ENCODE data around the gene VAV3. TPM values are rescaled to one million over a fixed set of nuclear protein-coding genes. Genes with fewer than 3 reads are reported as not detected.

Gene VAV3
- total and polyA plus RNA-seq, 10 of the 15 experiments (the other 5 are each of a cell fraction or from before 2014, with no cell fraction given), result 0.84 to 5.5 (median 3.4) TPM

GRCh38 chr1:107689733-107690132, 275.2 kb downstream of the VAV3 start:
- CTCF ChIA-PET, result interaction anchor here (1.5 to 2.2 kb wide), 3 partner anchors 12 to 63 kb away, joined by 3 to 7 read pairs (median 3); no protein-coding TSS in a partner anchor
- no peak overlapping the region for H2AFZ ChIP-seq (ENCODE audit: control insufficient read depth, low read depth, low read length)
- H3K36me3 ChIP-seq (ENCODE audit: control insufficient read depth in 2 of 2, insufficient read depth in 2 of 2, low read length in 1 of 2), result no peaks in the 10 kb centered on the region
- POLR2A ChIA-PET, result no interaction called here
- H4K20me1 ChIP-seq (ENCODE audit: control insufficient read depth, insufficient read depth), result no peaks in the 10 kb centered on the region
- FAIRE-seq, result no peak
- RAD21 ChIA-PET (ENCODE audit: unreplicated experiment), result no interaction called here
- no peaks in the 10 kb centered on the region for H3K79me2 ChIP-seq (ENCODE audit: control insufficient read depth, insufficient read depth, low read length)
- H3K9me3 ChIP-seq (replicated peaks; ENCODE audit: control insufficient read depth, insufficient read depth, low read length), result no peaks in the 10 kb centered on the region
- no peak for DNase-seq (ENCODE audit: low read depth, low spot score)
- H3K27ac ChIP-seq (ENCODE audit: control insufficient read depth, insufficient read depth), result no peak overlapping the region
- no peaks in the 10 kb centered on the region for H3K27me3 ChIP-seq (replicated peaks in 1 of 2; ENCODE audit: control insufficient read depth in 2 of 2, insufficient read depth in 2 of 2, low read length in 1 of 2)
- no peak overlapping the region for H3K4me2 ChIP-seq (ENCODE audit: control insufficient read depth, insufficient read depth)
- H3K4me1 ChIP-seq (ENCODE audit: control insufficient read depth, insufficient read depth, low read length), result no peaks in the 10 kb centered on the region
- SMC1A ChIA-PET (ENCODE audit: uncharacterized antibody, unreplicated experiment), result interaction anchor here (0.8 to 1.6 kb wide), 4 partner anchors 10 to 60 kb away, joined by 3 to 4 read pairs (median 3); no protein-coding TSS in a partner anchor
- no peak overlapping the region for H3K9ac ChIP-seq (ENCODE audit: control insufficient read depth, insufficient read depth, low read length)
- intact Hi-C loops (cut with micrococcal nuclease; ENCODE audit: unreplicated experiment), result no loop called here
- H3K4me3 ChIP-seq, result no peak overlapping the region
- WGBS (ENCODE audit: insufficient coverage, insufficient replicate concordance, low lambda C conversion rate, missing lambda C conversion rate), result 68% methylated on average over 4 of the region's 4 CpGs
- ATAC-seq, result no peak
- no TSS peak for BruUV-seq (replicated peaks)
- in situ Hi-C loops (cut with MboI), result no loop called here
- TF ChIP-seq HDAC6 (IDR thresholded peaks at IDR 0.05; ENCODE audit: unreplicated experiment) (no peak), TCF3 (IDR thresholded peaks at IDR 0.05; ENCODE audit: borderline replicate concordance, insufficient read depth, low read depth, low read length) (no peak), MTA3 (IDR thresholded peaks at IDR 0.05; ENCODE audit: borderline replicate concordance, low read length) (no peak), BHLHE40 (IDR thresholded peaks at IDR 0.05; ENCODE audit: borderline replicate concordance in 1 of 2, low read depth in 2 of 2, low read length in 1 of 2) (no peak), SUZ12 (IDR thresholded peaks at IDR 0.05; ENCODE audit: unreplicated experiment) (no peak), RAD21 (IDR thresholded peaks at IDR 0.05; ENCODE audit: insufficient read depth, low read depth, low read length) (no peak), ATF2 (IDR thresholded peaks at IDR 0.05; ENCODE audit: low read length) (no peak), ZNF217 (IDR thresholded peaks at IDR 0.05) (no peak), EP300 (IDR thresholded peaks at IDR 0.05; ENCODE audit: borderline replicate concordance in 1 of 2, control insufficient read depth in 1 of 2, low read depth in 2 of 2, low read length in 2 of 2) (no peak), SMAD1 (IDR thresholded peaks at IDR 0.05; ENCODE audit: low read depth, partially characterized antibody) (no peak), ZNF687 (IDR thresholded peaks at IDR 0.05) (no peak), CREB1 (IDR thresholded peaks at IDR 0.05; ENCODE audit: low read depth) (no peak), TCF7 (IDR thresholded peaks at IDR 0.05; ENCODE audit: borderline replicate concordance) (no peak)
- TF ChIP-seq, protein P1, sequence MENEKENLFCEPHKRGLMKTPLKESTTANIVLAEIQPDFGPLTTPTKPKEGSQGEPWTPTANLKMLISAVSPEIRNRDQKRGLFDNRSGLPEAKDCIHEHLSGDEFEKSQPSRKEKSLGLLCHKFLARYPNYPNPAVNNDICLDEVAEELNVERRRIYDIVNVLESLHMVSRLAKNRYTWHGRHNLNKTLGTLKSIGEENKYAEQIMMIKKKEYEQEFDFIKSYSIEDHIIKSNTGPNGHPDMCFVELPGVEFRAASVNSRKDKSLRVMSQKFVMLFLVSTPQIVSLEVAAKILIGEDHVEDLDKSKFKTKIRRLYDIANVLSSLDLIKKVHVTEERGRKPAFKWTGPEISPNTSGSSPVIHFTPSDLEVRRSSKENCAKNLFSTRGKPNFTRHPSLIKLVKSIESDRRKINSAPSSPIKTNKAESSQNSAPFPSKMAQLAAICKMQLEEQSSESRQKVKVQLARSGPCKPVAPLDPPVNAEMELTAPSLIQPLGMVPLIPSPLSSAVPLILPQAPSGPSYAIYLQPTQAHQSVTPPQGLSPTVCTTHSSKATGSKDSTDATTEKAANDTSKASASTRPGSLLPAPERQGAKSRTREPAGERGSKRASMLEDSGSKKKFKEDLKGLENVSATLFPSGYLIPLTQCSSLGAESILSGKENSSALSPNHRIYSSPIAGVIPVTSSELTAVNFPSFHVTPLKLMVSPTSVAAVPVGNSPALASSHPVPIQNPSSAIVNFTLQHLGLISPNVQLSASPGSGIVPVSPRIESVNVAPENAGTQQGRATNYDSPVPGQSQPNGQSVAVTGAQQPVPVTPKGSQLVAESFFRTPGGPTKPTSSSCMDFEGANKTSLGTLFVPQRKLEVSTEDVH (IDR thresholded peaks at IDR 0.05; ENCODE audit: low read depth, partially characterized antibody), result no peak
- TF ChIP-seq, protein P2, sequence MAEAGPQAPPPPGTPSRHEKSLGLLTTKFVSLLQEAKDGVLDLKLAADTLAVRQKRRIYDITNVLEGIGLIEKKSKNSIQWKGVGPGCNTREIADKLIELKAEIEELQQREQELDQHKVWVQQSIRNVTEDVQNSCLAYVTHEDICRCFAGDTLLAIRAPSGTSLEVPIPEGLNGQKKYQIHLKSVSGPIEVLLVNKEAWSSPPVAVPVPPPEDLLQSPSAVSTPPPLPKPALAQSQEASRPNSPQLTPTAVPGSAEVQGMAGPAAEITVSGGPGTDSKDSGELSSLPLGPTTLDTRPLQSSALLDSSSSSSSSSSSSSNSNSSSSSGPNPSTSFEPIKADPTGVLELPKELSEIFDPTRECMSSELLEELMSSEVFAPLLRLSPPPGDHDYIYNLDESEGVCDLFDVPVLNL (IDR thresholded peaks at IDR 0.05; ENCODE audit: low read depth, low read length), result no peak

All from GM12878 (cell line).